HepG2 (cell line): ENCODE data around the gene ARL9. TPM values are rescaled to one million over a fixed set of nuclear protein-coding genes. Genes with fewer than 3 reads are reported as not detected.

Experiments used
- ATAC-seq: fragments of 200-7000 bp; cut with Tn5 transposase; 3 replicates; pipeline ENCODE4 v1.9.1; 2020; ENCODE audit warnings: mild to moderate bottlenecking, moderate library complexity
- BruUV-seq: library from RNA; stranded (reverse); fragments of 400-500 nt; replicated peaks from 2 replicates; lab custom pipeline; 2021; lab: Mats Ljungman, UMichigan
- CTCF ChIA-PET: fragments of 300-600 bp; formaldehyde crosslinking; extraction: SDS; loops from one replicate; lab custom pipeline; 2021; ENCODE audit warnings: low total read pairs, inconsistent platforms, low intra/inter-chr PET ratio; lab: Yijun Ruan, JAX
- POLR2A ChIA-PET: fragments of 350-600 bp; sonication (Branson Sonifier 250); formaldehyde crosslinking; loops from one replicate; lab custom pipeline; 2020; ENCODE audit warnings: antibody characterized with exemption, inconsistent platforms; lab: Yijun Ruan, JAX
- DNase-seq: peaks from one replicate; pipeline ENCODE4 v3.0.0-alpha.2; 2015; ENCODE audit warnings: low spot score
- FAIRE-seq: peaks from 3 replicates; lab custom pipeline; 2011; peaks lifted over from hg19 to GRCh38; lab: Jason Lieb, UNC
- H2AFZ ChIP-seq: one replicate; pipeline ENCODE4 v1.6.1; 2011; ENCODE audit warnings: low read length, inconsistent platforms
- H3K27ac ChIP-seq: fragments of 300-600 bp; 3 replicates; pipeline ENCODE4 v1.8.0; 2011; ENCODE audit warnings: mixed run types, mild to moderate bottlenecking, mixed read lengths, low read length, inconsistent platforms; ENCODE audit not compliant: insufficient read depth; ENCODE audit errors: extremely low read length
- H3K27me3 ChIP-seq, 2 experiments: fragments of 200-600 bp in 1 of 2; 2 replicates in 1 of 2; 3 replicates in 1 of 2; pipeline versions ENCODE4 v1.6.0 to v1.8.0; 2011; ENCODE audit warnings: low read length in 2 of 2, mild to moderate bottlenecking in 2 of 2, moderate library complexity in 2 of 2, inconsistent platforms in 1 of 2; ENCODE audit not compliant: insufficient read depth in 2 of 2, control insufficient read depth in 1 of 2
- H3K36me3 ChIP-seq, 2 experiments: fragments of 200-600 bp in 1 of 2; replicated peaks in 1 of 2; 2 replicates in 1 of 2; 3 replicates in 1 of 2; pipeline versions ENCODE4 v1.5.1 to v1.8.0; 2011; ENCODE audit warnings: low read length in 2 of 2, inconsistent platforms in 1 of 2; ENCODE audit not compliant: insufficient read depth in 2 of 2, control insufficient read depth in 1 of 2
- H3K4me1 ChIP-seq: 2 replicates; pipeline ENCODE4 v1.5.1; 2012; ENCODE audit warnings: low read length, inconsistent platforms; ENCODE audit not compliant: insufficient read depth
- H3K4me2 ChIP-seq: 2 replicates; pipeline ENCODE4 v1.6.0; 2011; ENCODE audit warnings: low read depth, low read length, inconsistent platforms
- H3K4me3 ChIP-seq, 3 experiments: fragments of 200-600 bp in 1 of 3; sonication (generic), shearing (Covaris generic) in 1 of 3; replicated peaks in 1 of 3; 2 replicates each; pipeline ENCODE4 v1.5.1; 2011 to 2016; ENCODE audit warnings: low read length in 3 of 3, inconsistent platforms in 2 of 3, low read depth in 2 of 3, mild to moderate bottlenecking in 2 of 3, control low read depth in 1 of 3, mixed read lengths in 1 of 3; ENCODE audit not compliant: insufficient read depth in 1 of 3
- H3K79me2 ChIP-seq: one replicate; pipeline ENCODE4 v1.6.1; 2011; ENCODE audit warnings: low read length, inconsistent platforms; ENCODE audit not compliant: insufficient read depth
- H3K9ac ChIP-seq: 2 replicates; pipeline ENCODE4 v1.6.0; 2011; ENCODE audit warnings: mild to moderate bottlenecking, low read depth, low read length, inconsistent platforms; ENCODE audit not compliant: insufficient read depth
- H3K9me3 ChIP-seq: 2 replicates; pipeline ENCODE4 v1.5.1; 2012; ENCODE audit warnings: mild to moderate bottlenecking, low read length
- H4K20me1 ChIP-seq: 2 replicates; pipeline ENCODE4 v1.6.0; 2011; ENCODE audit warnings: inconsistent platforms, mild to moderate bottlenecking, low read length, moderate library complexity; ENCODE audit not compliant: insufficient read depth
- ATF4 ChIP-seq, 2 experiments: fragments of 450-650 bp in 1 of 2; sonication (generic) in 1 of 2; formaldehyde crosslinking; IDR thresholded peaks; 2 replicates each; pipeline versions ENCODE4 v1.5.0 to v1.8.0; 2020 to 2022; ENCODE audit warnings: mild to moderate bottlenecking in 1 of 2, missing genetic modification reagents in 1 of 2
- CEBPB ChIP-seq: IDR thresholded peaks from 2 replicates; pipeline ENCODE4 v1.6.1; 2011; ENCODE audit warnings: low read depth, low read length, improper control_type of control experiment, borderline replicate concordance
- DR1 ChIP-seq: sonication (generic); formaldehyde crosslinking; IDR thresholded peaks from 2 replicates; pipeline ENCODE4 v1.8.0; 2021; ENCODE audit warnings: mild to moderate bottlenecking, missing genetic modification reagents, inconsistent platforms
- FOXJ3 ChIP-seq: sonication (generic); formaldehyde crosslinking; IDR thresholded peaks from 2 replicates; pipeline ENCODE4 v1.4.0; 2020; ENCODE audit warnings: missing genetic modification reagents, mild to moderate bottlenecking, borderline replicate concordance
- SNRNP70 ChIP-seq: fragments of 200-400 bp; formaldehyde crosslinking; IDR thresholded peaks from 2 replicates; pipeline ENCODE4 v1.6.1; 2017; ENCODE audit warnings: mild to moderate bottlenecking, low read depth, low read length, moderate library complexity
- ZBTB43 ChIP-seq: sonication (generic); formaldehyde crosslinking; conservative IDR thresholded peaks from 2 replicates; pipeline ENCODE4 v1.4.0; 2020; ENCODE audit warnings: missing genetic modification reagents
- ZNF296 ChIP-seq: sonication (generic); formaldehyde crosslinking; conservative IDR thresholded peaks from 2 replicates; pipeline ENCODE4 v1.5.0; 2020; ENCODE audit warnings: mild to moderate bottlenecking, missing genetic modification reagents
- ZNF652 ChIP-seq: IDR thresholded peaks from 2 replicates; pipeline ENCODE4 v1.6.1; 2016; ENCODE audit warnings: low read depth, borderline replicate concordance
- WGBS: methylation state at CpG from one replicate; pipeline ENCODE4 v1.1.6; 2017; ENCODE audit warnings: low lambda C conversion rate; 5-methylcytosine and 5-hydroxymethylcytosine counted together
- in situ Hi-C: cut with HindIII; loops from 2 replicates; pipeline ENCODE4 v1.10.0; 2017; ENCODE audit warnings: low pct_unique_long_range_greater_than_20kb; ENCODE audit not compliant: extremely low pct_ligation_motif_present
- intact Hi-C: fragments of 100-400 bp; cut with micrococcal nuclease; formaldehyde crosslinking; loops from one replicate; pipeline ENCODE4 v1.10.0; 2022; ENCODE audit not compliant: unreplicated experiment
- polyA plus RNA-seq, 8 experiments: library from polyadenylated mRNA; depleted of rRNA in 3 of 8; stranded (reverse) in 7 of 8; unstranded in 1 of 8; fragments of >200 nt; fragmentation: Illumina TruSeq in 4 of 8; extraction: Trizol in 4 of 8; gene quantifications; 2 replicates each; pipeline versions ENCODE4 v1.2.1 to v1.2.3, GENCODE V29; 2011 to 2016; ENCODE audit warnings: low read depth in 4 of 8, missing spikeins in 1 of 8, mixed read lengths in 1 of 8; ENCODE audit not compliant: insufficient read depth in 1 of 8
- total RNA-seq, 5 experiments: library from RNA; depleted of rRNA; stranded (reverse); fragments of >200 nt; fragmentation: Illumina TruSeq; extraction: Trizol; gene quantifications; 2 replicates each; pipeline ENCODE4 v1.2.3, GENCODE V29; 2016; ENCODE audit warnings: low read depth in 1 of 5

The ARL9 gene
- total and polyA plus RNA-seq, 2 of the 13 experiments (the other 11 are each of a cell fraction or from before 2014, with no cell fraction given) = not detected

GRCh38 chr4:56460085-56460484 is 45.5 kb upstream of the ARL9 start:
- peaks cover 7 to 67% of the 10 kb centered on the region in 2 experiments for H3K36me3 ChIP-seq
- H4K20me1 ChIP-seq = no peaks in the 10 kb centered on the region
- in situ Hi-C loops = no loop called here
- CTCF ChIA-PET = no interaction called here
- TF ChIP-seq SNRNP70 = no peak
- no peak for TF ChIP-seq FOXJ3 (CRISPR knock-in tag)
- peak; percentile 25; the same call in 1 of the 2 replicates for TF ChIP-seq ZNF652 (CRISPR knock-in tag)
- TF ChIP-seq CEBPB = peak; percentile 19; the same call in 1 of the 2 replicates
- no peak for TF ChIP-seq DR1 (CRISPR knock-in tag)
- TF ChIP-seq ZNF296 (CRISPR knock-in tag) = no peak
- TF ChIP-seq ZBTB43 (CRISPR knock-in tag) = no peak
- TF ChIP-seq ATF4 (CRISPR knock-in tag; IDR thresholded peaks at IDR 0.05) = peak in 1 of 2 experiments; percentile 46; a peak in 1 of 4 replicates
- TF ChIP-seq, all 625 proteins: peak for 3
- Histone ChIP-seq H3K9ac (no peak overlapping the region), H3K9me3 (no peaks in the 10 kb centered on the region), H3K4me2 (no peak overlapping the region), H3K27ac (no peak overlapping the region), H3K4me1 (peaks cover under 1% of the 10 kb centered on the region), H3K27me3 (no peaks in the 10 kb centered on the region), H3K79me2 (peaks cover 4% of the 10 kb centered on the region), H2AFZ (no peak overlapping the region), H3K4me3 (no peak overlapping the region)
- WGBS = 93% methylated on average over 3 of the region's 3 CpGs
- DNase-seq = no peak
- POLR2A ChIA-PET = interaction anchor here (1.6 to 5.2 kb wide), 2 partner anchors 24 to 73 kb away, joined by 4 to 28 read pairs; partner anchors contain the start of genes AASDH, PAICS and PPAT
- ATAC-seq = no peak
- no peak for FAIRE-seq
- intact Hi-C loops = no loop called here
- BruUV-seq = TSS peak; percentile 13
